GM12891 (cell line): ENCODE measurements around the gene CFAP97.

ENCODE experiments used
- PAX5 ChIP-seq: IDR thresholded peaks from 2 replicates; pipeline ENCODE4 v1.6.1; 2011; ENCODE audit warnings: low read length, moderate library complexity, mild to moderate bottlenecking; ENCODE audit not compliant: insufficient read depth, severe bottlenecking
- POLR2A ChIP-seq: IDR thresholded peaks from 2 replicates; pipeline ENCODE4 v1.6.1; 2011; ENCODE audit warnings: low read depth, low read length, control low read depth
- POLR2AphosphoS5 ChIP-seq: IDR thresholded peaks from 2 replicates; pipeline ENCODE4 v1.6.1; 2011; ENCODE audit warnings: low read depth, low read length, control low read depth
- SPI1 ChIP-seq: IDR thresholded peaks from 2 replicates; pipeline ENCODE4 v1.6.1; 2011; ENCODE audit warnings: low read depth, low read length, control low read depth
- TAF1 ChIP-seq: IDR thresholded peaks from 2 replicates; pipeline ENCODE4 v1.6.1; 2011; ENCODE audit warnings: low read depth, low read length, control low read depth

DNA sequence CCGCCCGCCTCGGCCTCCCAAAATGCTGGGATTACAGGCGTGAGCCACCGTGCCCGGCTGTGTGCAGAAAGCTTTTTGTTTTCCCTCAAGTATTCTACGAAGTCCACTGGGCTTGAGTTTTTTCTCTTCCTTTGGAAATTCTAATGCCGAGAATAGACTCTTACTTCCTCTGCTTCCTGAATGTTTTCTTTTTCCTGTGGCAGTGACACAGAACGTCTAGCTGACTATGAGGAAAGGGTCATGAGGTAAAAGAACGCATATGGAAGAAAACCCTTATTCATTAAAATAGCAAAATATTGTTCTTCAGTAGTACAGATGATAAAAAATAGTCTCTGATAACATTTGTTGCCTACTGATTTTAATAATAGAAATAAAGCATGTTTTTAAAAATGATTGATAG, 65.6 kb downstream of the CFAP97 start:
- TF ChIP-seq POLR2AphosphoS5 = no peak
- TF ChIP-seq POLR2A = no peak
- no peak for TF ChIP-seq TAF1
- TF ChIP-seq SPI1 = no peak
- TF ChIP-seq PAX5 = no peak
